Fibroblast of the aortic adventitia (primary cell): ENCODE measurements around the gene CNTN1. TPM values are rescaled to one million over a fixed set of nuclear protein-coding genes. Genes with fewer than 3 reads are reported as not detected.

ENCODE experiments used
- DNase-seq: peaks from one replicate; pipeline ENCODE4 v3.0.0-alpha.2; 2010; ENCODE audit warnings: low read depth
- H3K4me3 ChIP-seq: 2 replicates; pipeline ENCODE4 v1.5.1; 2011; ENCODE audit warnings: low read depth, mild to moderate bottlenecking, control low read depth, low read length, moderate library complexity
- total RNA-seq: library from RNA; depleted of rRNA; stranded (reverse); fragments of >200 nt; gene quantifications from 2 replicates; pipeline ENCODE4 v1.2.3, GENCODE V29; 2012; ENCODE audit warnings: low replicate concordance
- TF ChIP-seq, protein P1 (sequence below): IDR thresholded peaks from 2 replicates; pipeline ENCODE4 v1.5.1; 2011; ENCODE audit warnings: mild to moderate bottlenecking, low read length, control low read depth, inconsistent platforms; ENCODE audit not compliant: insufficient read depth

The CNTN1 gene
- total RNA-seq, 1 donor, result 0.27 TPM

DNA sequence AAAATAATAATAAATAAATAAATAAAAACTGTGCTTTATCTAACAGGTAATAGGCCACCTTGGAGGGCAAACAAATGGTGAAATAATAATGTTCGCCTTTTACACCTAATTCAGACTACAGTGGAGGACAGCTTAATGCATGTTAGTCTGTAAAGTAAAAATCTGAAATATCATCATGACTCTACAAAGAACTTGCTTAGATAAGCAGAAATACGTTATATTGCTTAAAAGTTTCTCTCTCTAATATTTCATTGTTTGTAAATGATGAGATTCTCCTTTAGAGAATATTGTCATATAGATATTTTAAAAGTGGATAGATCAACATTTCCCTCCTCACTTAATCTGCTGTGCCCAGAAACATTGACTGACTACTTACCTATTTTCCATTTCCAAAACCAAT is 397.2 kb downstream of the CNTN1 start:
- TF ChIP-seq, protein P1, sequence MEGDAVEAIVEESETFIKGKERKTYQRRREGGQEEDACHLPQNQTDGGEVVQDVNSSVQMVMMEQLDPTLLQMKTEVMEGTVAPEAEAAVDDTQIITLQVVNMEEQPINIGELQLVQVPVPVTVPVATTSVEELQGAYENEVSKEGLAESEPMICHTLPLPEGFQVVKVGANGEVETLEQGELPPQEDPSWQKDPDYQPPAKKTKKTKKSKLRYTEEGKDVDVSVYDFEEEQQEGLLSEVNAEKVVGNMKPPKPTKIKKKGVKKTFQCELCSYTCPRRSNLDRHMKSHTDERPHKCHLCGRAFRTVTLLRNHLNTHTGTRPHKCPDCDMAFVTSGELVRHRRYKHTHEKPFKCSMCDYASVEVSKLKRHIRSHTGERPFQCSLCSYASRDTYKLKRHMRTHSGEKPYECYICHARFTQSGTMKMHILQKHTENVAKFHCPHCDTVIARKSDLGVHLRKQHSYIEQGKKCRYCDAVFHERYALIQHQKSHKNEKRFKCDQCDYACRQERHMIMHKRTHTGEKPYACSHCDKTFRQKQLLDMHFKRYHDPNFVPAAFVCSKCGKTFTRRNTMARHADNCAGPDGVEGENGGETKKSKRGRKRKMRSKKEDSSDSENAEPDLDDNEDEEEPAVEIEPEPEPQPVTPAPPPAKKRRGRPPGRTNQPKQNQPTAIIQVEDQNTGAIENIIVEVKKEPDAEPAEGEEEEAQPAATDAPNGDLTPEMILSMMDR, result no peak
- no peak for DNase-seq
- no peak overlapping the region for H3K4me3 ChIP-seq

DNA sequence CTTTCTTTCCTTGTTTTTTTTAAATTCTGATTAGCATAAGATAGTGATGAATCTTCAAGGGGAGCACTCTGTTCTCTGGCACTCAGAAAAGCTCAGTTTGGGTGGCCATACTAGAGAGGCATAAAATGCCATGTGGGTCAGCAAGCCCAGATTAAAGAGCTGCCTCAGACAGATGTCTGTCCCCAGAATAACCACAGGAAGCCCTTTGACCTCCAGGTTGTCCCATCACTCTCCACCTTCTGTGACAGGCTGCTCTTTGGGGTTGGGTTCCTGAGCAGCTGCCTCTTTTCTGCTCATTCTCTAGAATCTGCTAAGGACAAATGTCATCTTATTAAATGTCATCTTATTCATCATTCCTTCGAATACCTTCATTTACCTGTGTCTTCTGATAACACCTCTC is 399.9 kb downstream of the CNTN1 start:
- TF ChIP-seq, protein P1, result no peak
- DNase-seq, result no peak
- no peak overlapping the region for H3K4me3 ChIP-seq

DNA sequence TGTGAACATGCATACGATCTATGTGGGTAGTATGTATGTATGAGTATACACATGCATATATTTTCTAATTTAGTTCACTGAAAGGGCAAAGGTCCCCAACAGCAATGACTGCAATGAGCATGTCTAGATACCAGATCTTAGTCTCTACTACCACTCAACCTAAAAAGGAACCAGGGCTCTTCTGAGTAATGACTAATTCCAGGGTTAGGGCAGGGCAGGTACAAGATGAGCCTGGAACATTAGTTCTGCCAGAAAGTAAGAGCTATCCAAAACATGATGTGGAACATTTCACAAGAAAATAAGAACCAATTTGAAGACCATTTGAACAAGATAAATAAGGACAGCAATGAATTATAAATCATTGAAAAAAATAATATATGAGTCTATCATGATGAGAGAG is 404.6 kb downstream of the CNTN1 start:
- H3K4me3 ChIP-seq, result no peak overlapping the region
- DNase-seq, result no peak
- TF ChIP-seq, protein P1, result no peak

DNA sequence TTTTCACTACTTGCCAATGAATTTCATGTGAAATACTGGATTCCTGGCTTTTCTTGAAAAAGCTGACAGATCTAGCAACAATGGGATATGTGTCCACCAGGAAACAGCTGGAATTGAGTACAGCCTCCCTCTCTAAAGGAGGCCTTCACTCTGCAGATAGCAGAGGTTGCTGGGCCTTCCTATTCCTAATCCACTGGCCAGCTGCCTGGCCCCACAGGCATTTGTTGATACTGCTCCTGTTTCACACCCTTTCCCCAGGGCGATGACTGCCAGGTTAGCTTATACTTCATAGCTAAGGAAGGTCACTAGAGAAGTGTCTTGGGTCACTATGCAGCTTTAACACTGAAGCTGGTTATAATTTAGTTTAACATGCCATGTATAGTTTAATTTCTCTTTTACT is 408.3 kb downstream of the CNTN1 start:
- no peak overlapping the region for H3K4me3 ChIP-seq
- DNase-seq, result no peak
- TF ChIP-seq, protein P1, result no peak

DNA sequence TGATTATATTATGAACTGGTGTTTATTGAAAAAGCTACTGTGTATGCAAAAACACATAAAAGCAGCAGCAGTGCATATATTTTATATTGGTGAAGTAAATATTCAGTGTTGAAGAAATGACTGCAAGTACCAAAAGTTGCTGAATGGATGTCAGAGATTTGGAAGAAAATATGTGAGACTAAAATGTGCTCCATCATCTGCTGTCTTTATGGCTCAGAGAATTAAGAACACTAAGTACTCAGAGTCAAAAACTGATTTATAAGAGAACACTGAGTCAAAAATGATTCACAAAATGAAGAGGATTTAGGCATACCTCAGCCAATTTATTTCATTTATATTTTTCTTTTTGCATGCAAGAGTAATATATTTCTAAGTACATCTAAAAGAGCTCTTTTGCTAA is 409.6 kb downstream of the CNTN1 start:
- no peak for DNase-seq
- TF ChIP-seq, protein P1, result no peak
- no peak overlapping the region for H3K4me3 ChIP-seq

DNA sequence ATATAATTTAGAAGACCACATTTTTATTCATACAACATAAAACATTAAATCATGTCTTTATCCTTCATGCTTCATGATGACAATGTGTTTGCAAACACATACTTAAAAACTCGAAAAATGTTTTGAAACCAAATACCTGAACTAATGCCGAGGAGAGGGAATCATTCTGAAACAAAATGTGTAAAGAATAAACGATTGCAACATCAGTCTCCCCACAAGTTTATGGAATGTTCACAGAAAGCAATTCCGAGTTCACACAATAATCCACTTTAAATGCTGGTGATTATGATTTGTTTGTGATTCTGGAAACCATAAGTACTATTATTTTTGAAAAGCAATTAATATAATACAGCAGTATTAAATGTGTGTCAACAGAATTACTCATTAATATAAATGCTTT is 411.4 kb downstream of the CNTN1 start:
- DNase-seq, result no peak
- TF ChIP-seq, protein P1, result no peak
- H3K4me3 ChIP-seq, result no peak overlapping the region

DNA sequence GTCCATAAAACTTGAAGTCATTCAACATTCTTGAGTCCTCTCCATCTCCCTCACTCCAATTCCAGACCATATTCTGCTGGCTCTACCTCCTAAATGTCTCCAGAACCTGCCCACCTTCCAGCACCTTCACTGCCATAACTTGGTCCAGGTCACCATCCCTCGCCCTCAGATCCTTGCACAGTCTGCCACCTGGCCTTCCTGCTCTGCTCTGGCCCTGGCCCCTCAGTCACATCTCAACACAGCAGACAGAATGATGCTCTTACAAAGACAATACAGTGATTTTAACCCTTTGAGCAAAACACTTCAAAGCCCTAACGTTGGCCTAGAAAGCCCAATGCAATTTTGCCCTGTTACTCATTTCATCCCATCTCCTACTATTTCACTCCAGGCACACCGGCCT is 414.1 kb downstream of the CNTN1 start:
- H3K4me3 ChIP-seq, result no peak overlapping the region
- DNase-seq, result no peak
- TF ChIP-seq, protein P1, result no peak
